GM18858 (cell line): ENCODE data around the gene CARNS1.
A peak's percentile ranks its signal among the peaks of the same experiment; 100 is the strongest.
"Not testable (repeated sequence)": the region's sequence is repeated elsewhere in the genome, so short reads cannot be mapped to it uniquely, and the experiment has no call there.

Source experiments
- ATAC-seq: cut with Tn5 transposase; IDR thresholded peaks from one replicate; pipeline ENCODE4 v1.9.1; 2021; ENCODE audit not compliant: unreplicated experiment

Gene CARNS1

DNA sequence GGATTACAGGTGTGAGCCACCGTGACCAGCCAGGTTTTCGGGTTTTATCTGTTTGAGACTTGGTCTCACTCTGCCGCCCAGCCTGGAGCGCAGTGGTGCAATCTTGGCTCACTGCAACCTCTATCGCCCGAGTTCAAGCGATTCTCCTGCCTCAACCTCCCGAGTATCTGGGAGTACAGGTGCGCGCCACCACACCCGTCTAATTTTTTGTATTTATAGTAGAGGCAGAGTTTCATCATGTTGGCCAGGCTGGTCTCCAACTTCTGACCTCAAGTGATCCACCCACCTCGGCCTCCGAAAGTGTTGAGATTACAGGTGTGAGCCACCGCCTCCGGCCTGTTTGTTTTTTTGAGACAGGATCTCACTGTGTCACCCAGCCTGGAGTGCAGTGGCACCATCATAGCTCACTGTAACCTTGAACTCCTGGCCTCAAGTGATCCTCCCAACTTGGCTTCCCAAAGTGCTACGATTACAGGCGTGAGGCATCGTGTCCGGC, 11.9 kb downstream of the CARNS1 start:
- ATAC-seq: not testable (repeated sequence)

DNA sequence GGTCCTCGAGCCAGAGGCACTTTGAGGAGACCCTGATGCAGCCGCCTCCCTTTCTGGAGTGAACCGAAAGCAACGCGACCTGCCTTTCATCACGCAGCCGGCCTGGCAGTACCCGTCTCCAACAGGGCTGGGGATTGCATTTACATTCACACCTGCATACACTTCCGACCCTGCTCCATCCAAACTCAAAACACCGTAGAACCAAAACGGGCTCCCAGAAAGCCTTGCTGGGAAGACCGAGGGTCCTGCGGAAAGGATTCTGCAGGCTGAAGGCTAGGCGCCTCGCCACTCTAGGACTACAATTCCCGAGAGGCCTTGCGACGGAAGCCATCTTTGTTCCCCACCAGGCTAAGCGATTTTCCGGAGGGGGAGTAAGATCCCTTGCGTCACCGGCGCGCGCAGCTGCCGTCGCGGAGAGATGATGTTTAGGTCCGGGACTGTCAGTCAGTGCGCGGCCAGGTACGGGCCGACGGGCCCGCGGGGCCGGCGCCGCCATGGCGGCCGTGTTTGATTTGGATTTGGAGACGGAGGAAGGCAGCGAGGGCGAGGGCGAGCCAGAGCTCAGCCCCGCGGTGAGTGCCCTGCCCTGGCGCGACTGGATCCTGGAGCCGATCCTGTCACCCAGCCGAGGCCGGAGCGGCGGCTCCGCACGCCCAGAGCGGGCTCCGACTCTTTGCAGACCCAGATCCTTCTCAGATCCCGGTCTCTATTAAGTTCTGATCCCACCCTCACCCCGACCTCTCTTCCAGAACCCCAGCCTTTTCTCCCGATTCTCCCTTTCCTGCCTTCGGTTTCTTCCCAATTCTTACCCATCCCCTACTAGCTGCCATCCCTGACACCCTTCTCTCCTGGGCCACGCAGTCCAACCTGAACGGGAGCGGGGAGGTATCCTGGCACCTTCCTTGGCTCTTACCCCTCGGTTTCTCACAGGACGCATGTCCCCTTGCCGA, 12.8 kb downstream of the CARNS1 start, which contains the start of gene RPS6KB2:
Gene RPS6KB2, plus strand, starts transcription at position 443 of the 950 bp plus-strand sequence. Its CDS starts 52 bp downstream, at position 495.
- peak; percentile 75 for ATAC-seq

DNA sequence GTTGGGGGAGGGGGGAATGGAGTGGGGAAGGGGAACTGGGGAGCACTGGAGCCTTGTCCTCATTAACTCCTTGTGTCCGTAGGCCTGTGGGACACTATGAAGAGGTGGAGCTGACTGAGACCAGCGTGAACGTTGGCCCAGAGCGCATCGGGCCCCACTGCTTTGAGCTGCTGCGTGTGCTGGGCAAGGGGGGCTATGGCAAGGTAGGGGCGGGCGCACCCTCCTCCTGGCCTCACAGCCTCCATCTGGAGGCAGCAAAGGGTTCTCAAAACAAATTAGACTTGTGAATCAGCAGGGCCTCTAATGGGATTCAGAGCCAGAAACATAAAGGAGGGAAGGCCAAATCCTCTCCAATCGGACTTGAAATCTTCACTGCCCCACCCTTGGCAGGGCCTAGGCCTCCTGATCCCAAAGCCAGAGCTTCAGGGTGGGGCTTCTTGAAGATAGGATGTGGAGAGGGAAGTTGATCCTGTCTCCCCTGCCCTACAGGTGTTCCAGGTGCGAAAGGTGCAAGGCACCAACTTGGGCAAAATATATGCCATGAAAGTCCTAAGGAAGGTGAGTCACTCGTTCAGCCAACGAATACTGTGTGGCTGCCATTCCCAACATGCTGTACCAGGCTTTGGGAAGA, 13.7 kb downstream of the CARNS1 start:
- no peak for ATAC-seq

DNA sequence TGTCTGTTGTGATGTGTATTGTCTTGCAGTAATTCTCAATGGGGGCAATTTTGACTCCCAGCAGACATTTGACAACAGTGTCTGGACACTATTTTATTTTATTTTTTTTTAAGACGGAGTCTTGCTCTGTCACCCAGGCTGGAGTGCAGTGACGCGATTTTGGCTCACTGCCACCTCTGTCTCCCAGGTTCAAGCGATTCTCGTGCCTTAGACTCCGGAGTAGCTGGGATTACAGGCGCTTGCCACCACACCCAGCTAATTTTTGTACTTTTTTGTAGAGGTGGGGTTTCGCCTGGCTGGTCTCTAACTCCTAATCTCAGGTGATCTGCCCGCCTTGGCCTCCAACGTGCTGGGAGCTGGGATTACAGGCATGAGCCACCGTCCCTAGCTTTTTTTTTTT, 14.2 kb downstream of the CARNS1 start:
- ATAC-seq: no peak

DNA sequence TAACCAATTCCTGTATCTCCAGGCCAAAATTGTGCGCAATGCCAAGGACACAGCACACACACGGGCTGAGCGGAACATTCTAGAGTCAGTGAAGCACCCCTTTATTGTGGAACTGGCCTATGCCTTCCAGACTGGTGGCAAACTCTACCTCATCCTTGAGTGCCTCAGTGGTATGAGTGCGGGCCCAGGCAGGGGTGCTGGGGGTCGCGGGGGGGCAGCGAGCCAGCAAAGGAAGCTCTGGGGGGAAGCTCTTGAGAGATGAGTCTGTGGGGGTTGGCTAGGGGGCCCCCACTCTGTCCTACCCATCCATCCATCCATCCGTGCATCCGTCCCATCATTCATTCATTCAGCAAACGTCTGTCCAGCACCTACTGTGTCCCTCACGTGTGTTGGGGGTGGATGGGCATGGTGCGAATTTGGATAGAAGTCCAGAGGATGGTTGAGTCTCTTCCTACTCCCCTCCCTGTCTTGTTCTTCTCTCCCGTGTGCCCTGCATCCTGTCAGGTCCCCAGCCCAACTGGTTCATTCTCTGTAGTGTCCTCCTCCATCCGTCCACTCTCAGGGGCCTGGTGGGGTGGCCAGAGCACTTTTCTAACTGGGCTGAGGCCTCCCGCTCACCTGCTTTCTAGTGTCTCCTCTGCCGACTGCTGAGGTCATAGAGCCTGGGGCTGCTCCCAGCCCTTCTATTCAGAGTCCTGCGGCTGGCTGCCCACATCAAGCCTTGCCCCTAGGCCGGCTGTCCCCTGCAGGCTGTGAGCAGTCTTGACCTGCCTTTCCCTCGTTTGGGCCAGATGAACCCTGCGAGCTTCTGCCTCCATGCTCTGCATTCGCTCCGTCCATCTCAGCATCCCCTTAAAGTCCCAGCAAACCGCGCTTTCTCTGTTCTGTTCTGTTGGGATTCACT, 16.1 kb downstream of the CARNS1 start:
- ATAC-seq: no peak

DNA sequence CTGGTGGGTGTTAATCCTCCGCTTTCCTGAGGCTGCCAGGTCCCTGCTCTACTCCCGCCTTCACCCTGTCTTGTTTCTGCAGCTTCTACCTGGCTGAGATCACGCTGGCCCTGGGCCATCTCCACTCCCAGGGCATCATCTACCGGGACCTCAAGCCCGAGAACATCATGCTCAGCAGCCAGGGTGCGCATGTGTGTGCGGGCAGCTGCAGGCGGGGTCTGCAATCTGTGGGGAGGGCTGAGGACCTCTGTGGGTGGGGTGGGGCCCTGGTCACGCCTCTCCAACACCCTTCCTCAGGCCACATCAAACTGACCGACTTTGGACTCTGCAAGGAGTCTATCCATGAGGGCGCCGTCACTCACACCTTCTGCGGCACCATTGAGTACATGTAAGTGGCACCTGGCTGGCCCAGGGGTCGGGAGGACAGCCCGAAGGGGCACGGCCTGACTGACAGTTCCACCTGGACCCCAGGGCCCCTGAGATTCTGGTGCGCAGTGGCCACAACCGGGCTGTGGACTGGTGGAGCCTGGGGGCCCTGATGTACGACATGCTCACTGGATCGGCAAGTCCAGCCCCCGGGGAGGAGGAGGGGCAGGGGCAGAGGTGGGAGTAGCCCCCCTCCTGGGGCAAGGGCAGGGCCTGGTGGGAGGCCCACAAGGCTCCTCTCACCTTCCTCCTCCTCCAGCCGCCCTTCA, 17.3 kb downstream of the CARNS1 start:
- ATAC-seq: no peak

DNA sequence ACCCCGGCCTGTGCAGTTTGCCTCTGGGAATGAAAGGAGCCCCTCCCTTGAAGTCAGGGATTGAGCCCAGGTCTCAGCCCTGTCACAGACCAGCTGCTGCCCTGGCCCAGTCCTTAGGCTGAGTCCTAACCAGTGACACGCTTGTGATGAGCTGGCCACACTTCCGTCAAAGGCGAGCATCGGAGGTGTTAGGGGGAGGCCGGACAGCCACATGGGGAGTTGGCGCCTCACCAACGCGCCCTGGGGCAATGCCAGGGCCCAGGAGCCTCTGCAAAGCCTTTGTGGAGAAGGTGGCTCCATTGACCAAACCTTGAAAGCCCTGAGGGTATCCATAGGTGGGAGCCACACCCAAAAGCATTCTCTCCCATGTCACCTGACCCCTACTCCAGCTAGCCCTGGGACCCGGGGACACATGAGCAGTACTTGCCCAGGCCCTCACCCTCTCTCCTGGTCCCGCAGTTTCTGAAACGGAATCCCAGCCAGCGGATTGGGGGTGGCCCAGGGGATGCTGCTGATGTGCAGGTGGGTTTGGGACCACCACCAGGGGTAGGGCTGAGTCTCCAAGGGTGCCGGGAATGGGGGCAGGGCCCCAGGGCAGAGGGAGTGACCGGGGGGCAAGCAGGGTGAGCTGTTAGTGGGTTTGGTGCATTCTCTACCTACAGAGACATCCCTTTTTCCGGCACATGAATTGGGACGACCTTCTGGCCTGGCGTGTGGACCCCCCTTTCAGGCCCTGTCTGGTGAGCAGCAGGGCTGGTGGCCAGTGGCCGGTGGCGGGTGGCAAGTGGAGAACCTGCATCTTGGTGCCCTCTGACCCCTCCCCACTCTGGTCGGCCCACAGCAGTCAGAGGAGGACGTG, 18.3 kb downstream of the CARNS1 start:
- no peak for ATAC-seq

DNA sequence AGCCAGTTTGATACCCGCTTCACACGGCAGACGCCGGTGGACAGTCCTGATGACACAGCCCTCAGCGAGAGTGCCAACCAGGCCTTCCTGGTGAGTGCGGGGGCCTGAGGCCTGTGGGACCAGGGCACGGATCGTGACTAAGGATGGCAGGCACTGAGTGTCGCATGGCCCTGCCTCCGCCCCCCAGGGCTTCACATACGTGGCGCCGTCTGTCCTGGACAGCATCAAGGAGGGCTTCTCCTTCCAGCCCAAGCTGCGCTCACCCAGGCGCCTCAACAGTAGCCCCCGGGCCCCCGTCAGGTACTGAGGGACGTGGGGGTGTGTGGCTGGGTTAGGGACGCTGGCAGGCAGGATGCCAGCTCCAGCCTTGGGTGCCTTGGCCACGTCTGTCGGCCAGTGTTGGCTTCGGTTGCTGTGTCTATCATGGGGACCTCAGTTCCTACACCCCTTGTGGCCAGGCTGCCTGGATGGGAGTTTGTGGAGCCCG, 19.0 kb downstream of the CARNS1 start:
- no peak for ATAC-seq

DNA sequence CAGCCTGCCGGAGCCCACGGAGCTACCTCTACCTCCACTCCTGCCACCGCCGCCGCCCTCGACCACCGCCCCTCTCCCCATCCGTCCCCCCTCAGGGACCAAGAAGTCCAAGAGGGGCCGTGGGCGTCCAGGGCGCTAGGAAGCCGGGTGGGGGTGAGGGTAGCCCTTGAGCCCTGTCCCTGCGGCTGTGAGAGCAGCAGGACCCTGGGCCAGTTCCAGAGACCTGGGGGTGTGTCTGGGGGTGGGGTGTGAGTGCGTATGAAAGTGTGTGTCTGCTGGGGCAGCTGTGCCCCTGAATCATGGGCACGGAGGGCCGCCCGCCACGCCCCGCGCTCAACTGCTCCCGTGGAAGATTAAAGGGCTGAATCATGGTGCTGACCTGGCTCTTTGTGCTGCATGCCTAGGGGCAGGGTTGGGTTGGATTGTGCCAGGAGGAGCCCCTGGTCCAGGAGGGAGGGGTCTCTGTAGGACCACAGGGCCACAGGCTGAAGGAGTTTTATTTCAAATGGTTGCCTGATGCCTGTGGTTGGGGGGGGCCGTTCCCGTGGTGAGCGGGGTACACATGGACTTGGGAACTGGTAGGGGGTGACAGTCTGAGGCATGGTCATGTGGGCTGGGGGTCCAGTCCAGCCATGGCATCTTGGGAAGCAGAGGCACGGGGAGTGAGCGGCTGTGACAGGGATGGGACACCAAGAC, 19.7 kb downstream of the CARNS1 start:
- ATAC-seq: no peak

DNA sequence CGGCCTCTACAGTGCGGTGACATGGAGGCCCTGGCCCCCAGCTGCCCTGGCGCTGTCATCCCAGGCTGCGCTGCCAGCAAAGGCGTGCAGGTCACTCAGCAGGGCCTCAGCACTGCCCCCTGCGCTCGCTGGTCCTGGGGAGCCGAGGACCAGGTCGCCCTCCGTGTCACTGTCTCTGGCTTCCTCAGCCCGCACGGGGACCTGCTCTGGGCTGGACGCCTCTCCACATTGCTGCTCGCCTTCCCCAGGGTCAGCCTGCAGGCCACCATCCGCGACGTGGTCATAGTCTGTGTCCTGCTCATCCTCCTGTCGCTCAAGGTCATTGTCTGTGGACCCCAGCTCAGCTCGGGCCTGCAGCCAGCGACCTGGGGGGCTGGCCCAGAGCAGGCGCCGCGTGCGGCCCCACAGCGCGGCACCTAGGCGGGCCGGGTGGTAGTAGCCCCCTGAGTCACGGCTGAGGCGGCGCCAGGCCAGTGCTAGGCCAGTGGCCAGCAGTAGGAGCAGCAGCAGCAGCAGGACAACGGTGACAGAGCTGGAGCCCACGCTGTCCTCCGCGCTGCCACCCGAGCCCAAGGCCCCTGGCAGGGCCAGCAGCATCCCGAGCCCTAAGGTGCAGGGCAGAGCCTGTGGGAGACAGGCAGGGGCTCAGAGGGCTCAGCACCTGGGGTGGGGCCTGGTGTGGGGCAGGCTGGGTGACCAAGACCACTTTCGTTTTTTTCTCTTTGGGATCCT, 20.4 kb downstream of the CARNS1 start:
- ATAC-seq: no peak

DNA sequence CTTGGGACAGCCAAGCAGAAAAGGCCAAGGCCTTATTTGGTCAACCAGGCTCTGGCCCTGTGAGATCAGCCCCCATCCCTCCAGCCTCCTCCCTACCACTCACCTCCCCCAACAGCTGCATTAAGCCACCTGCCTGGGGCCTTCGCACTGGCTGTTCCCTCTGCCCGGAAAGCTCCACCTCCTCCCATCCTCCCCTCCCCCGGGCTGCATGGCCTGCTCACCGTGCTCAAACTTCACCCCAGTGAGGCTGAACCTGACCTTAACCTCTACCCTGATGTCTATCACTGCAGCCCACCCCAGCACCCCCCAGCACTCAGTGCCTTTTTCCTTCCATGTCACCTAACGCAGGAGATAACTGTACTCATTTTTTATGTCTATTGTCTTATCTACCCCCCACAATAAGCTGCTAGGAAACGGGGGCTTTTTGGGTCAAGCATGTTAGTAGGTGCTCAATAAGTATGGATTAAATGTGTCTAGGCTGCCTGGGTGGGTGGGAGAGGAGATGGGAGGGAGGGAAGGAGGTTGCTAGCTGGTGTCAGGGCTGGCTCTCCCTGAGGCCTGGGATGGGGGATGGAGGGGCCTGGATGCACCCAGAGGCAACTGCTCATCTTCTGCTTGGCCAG, 21.1 kb downstream of the CARNS1 start:
- ATAC-seq: no peak

DNA sequence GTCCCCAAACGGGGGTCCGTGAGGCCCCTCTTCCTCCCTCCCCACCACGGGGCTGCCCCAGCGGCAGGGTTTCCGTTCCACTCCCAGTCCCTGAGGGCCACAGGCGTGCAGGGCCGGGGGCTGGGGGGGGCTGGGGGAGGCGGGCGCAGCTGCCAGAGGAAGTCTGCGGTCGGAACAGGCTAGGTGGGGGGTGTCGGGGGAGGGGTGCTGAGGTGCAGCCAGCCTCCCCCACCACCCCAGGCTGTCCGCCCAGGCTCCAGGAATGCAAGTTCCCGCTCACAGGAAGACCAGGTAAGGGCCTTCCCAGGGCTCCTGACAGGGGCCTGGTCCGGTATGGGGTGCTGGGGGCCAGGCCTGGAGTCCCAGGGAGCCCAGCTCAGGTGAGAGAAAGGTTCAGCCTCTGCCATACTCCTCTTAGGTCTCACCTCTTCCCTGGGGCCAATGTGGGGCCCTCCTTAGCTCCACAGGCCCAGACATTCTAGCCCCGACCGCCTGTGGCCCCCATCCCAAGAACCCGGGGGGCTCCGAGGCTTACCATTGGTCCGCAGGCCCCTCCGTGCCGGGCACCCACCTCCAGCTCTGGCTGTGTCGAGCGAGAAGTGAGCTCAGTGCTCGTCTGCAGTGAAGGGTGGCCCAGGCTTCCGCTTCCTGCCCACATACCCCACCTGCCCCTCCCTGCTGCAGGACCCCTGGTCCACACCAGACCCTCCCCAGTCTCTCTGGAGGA, 21.8 kb downstream of the CARNS1 start, which contains the start of gene PTPRCAP:
Gene PTPRCAP, minus strand, starts transcription at position 601 of the 727 bp plus-strand sequence. Its CDS starts 63 bp downstream, at position 538.
- no peak for ATAC-seq

DNA sequence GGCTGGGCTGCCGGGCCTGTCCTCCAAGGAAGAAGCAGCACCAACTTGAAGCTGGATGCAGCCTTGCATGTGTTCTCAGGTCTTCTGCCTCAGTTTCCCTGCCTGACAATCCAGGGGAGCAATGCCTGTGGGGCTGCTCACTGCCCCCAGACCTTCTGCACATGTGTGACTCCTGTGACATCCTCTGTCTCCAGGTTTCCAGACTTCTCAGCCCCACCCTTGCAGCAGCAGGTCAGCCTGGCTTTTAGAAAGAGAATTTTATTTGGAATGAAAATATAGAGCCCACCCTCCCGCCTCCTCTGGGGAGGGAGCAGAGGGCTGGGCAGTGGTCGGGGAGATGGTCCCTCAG, 22.3 kb downstream of the CARNS1 start:
- ATAC-seq: no peak

DNA sequence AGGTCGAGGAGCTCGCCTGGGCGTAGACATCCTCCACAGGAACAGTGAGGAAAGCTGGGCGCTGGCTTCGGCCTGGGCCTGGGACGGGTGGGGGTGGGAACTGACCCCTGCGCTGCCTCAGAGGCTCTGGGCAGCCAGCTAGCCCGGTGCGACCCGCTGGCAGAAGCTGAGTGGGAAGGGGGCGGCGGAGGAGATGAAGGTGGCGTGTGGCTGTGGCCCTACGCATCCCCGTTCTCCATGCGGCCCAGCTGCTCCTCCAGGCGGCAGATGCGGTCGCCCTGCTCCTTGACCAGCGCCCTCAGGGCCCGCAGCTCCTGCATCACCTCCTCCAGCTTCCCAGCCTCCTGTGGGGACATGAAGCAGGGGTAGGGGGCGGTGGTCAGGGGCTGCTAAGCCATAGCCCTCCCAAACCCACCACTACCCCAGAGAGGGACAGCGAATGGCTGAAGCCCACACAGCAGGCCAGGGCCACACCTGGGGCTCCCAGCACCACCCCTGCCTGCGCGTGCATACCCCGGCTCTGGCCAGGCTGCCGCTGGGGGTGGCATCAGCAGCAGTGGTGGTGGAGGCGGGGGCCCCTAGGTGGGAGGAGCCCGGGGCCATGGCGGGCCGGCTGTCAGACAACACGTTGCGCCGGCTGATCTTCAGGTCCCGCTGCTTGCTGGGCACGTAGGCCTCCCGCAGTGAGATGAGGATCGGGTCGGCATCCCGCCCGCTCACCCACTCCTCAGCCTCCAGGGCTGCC, 22.9 kb downstream of the CARNS1 start:
- ATAC-seq: no peak

DNA sequence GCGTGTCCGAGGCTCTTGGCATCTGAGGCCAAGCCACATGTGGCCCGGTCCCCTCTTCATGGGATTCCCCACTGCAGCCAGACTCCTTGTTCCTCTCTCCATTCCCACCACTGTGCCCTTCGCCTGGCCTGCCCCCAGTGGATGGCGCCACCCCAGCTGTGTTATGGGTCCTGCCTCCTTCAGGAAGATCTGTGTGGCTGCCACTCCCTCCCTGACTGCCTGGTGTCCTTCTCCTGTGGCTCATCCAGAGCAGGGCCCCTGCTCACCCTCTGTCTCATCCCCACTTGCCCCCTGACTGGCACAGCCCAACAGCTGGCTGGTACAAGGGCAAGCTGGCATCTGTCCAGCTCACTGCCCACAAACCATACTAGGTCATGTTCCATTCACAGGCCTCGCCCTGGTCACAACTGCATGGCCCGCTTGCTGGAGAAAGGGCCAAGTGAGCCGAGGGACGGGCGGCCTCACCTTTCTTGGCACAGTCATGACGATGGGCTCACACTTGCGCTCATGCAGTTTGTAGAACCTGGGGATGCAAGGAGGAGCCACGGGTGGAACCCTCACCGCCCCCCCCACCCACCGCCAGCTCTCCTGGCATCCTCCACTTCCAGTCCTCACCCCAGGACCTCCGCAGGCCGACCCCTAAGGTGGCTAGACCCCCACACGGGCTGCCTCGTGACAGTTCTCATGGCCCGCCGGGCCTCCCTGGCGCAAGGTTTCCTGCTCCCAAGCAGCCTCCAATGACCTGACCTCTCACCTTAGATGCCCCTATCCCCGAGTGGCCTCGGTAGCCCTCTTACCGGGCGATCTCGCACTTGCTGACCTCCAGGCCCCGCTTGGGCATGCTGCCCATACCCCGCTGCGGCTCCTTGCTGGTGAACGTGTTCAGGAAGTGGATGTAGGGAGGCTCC, 24.1 kb downstream of the CARNS1 start:
- no peak for ATAC-seq
